ENCODE results near the gene PRR9.
"Not testable (repeated sequence)": the region's sequence is repeated elsewhere in the genome, so short reads cannot be mapped to it uniquely, and the experiment has no call there.

- TF ChIP-seq, protein P1, sequence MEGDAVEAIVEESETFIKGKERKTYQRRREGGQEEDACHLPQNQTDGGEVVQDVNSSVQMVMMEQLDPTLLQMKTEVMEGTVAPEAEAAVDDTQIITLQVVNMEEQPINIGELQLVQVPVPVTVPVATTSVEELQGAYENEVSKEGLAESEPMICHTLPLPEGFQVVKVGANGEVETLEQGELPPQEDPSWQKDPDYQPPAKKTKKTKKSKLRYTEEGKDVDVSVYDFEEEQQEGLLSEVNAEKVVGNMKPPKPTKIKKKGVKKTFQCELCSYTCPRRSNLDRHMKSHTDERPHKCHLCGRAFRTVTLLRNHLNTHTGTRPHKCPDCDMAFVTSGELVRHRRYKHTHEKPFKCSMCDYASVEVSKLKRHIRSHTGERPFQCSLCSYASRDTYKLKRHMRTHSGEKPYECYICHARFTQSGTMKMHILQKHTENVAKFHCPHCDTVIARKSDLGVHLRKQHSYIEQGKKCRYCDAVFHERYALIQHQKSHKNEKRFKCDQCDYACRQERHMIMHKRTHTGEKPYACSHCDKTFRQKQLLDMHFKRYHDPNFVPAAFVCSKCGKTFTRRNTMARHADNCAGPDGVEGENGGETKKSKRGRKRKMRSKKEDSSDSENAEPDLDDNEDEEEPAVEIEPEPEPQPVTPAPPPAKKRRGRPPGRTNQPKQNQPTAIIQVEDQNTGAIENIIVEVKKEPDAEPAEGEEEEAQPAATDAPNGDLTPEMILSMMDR (conservative IDR thresholded peaks at IDR 0.05 in 1 of 2, IDR thresholded peaks at IDR 0.05 in 1 of 2; ENCODE audit: low read depth in 1 of 2, low read length in 2 of 2): peak; percentile 23 to 39
- not testable (repeated sequence) for TF ChIP-seq EZH2 (IDR thresholded peaks at IDR 0.05; ENCODE audit: low read length, missing control alignments)
These were observed 11.9 kb downstream of the PRR9 start for GRCh38 chr1:153229076-153229829.

All from fibroblast of lung (primary cell).